HepG2 (cell line): ENCODE measurements around the gene HSF2BP. TPM values are rescaled to one million over a fixed set of nuclear protein-coding genes. Genes with fewer than 3 reads are reported as not detected.

ENCODE experiments used
- ATAC-seq: fragments of 200-7000 bp; cut with Tn5 transposase; 3 replicates; pipeline ENCODE4 v1.9.1; 2020; ENCODE audit warnings: mild to moderate bottlenecking, moderate library complexity
- BruUV-seq: library from RNA; stranded (reverse); fragments of 400-500 nt; replicated peaks from 2 replicates; lab custom pipeline; 2021; lab: Mats Ljungman, UMichigan
- CTCF ChIA-PET: fragments of 300-600 bp; formaldehyde crosslinking; extraction: SDS; loops from one replicate; lab custom pipeline; 2021; ENCODE audit warnings: low total read pairs, inconsistent platforms, low intra/inter-chr PET ratio; lab: Yijun Ruan, JAX
- POLR2A ChIA-PET: fragments of 350-600 bp; sonication (Branson Sonifier 250); formaldehyde crosslinking; loops from one replicate; lab custom pipeline; 2020; ENCODE audit warnings: antibody characterized with exemption, inconsistent platforms; lab: Yijun Ruan, JAX
- DNase-seq: peaks from one replicate; pipeline ENCODE4 v3.0.0-alpha.2; 2015; ENCODE audit warnings: low spot score
- FAIRE-seq: peaks from 3 replicates; lab custom pipeline; 2011; peaks lifted over from hg19 to GRCh38; lab: Jason Lieb, UNC
- H2AFZ ChIP-seq: one replicate; pipeline ENCODE4 v1.6.1; 2011; ENCODE audit warnings: low read length, inconsistent platforms
- H3K27ac ChIP-seq: fragments of 300-600 bp; 3 replicates; pipeline ENCODE4 v1.8.0; 2011; ENCODE audit warnings: mixed run types, mild to moderate bottlenecking, mixed read lengths, low read length, inconsistent platforms; ENCODE audit not compliant: insufficient read depth; ENCODE audit errors: extremely low read length
- H3K27me3 ChIP-seq, 2 experiments: fragments of 200-600 bp in 1 of 2; 2 replicates in 1 of 2; 3 replicates in 1 of 2; pipeline versions ENCODE4 v1.6.0 to v1.8.0; 2011; ENCODE audit warnings: low read length in 2 of 2, mild to moderate bottlenecking in 2 of 2, moderate library complexity in 2 of 2, inconsistent platforms in 1 of 2; ENCODE audit not compliant: insufficient read depth in 2 of 2, control insufficient read depth in 1 of 2
- H3K36me3 ChIP-seq, 2 experiments: fragments of 200-600 bp in 1 of 2; replicated peaks in 1 of 2; 2 replicates in 1 of 2; 3 replicates in 1 of 2; pipeline versions ENCODE4 v1.5.1 to v1.8.0; 2011; ENCODE audit warnings: low read length in 2 of 2, inconsistent platforms in 1 of 2; ENCODE audit not compliant: insufficient read depth in 2 of 2, control insufficient read depth in 1 of 2
- H3K4me1 ChIP-seq: 2 replicates; pipeline ENCODE4 v1.5.1; 2012; ENCODE audit warnings: low read length, inconsistent platforms; ENCODE audit not compliant: insufficient read depth
- H3K4me2 ChIP-seq: 2 replicates; pipeline ENCODE4 v1.6.0; 2011; ENCODE audit warnings: low read depth, low read length, inconsistent platforms
- H3K4me3 ChIP-seq, 3 experiments: fragments of 200-600 bp in 1 of 3; sonication (generic), shearing (Covaris generic) in 1 of 3; replicated peaks in 1 of 3; 2 replicates each; pipeline ENCODE4 v1.5.1; 2011 to 2016; ENCODE audit warnings: low read length in 3 of 3, inconsistent platforms in 2 of 3, low read depth in 2 of 3, mild to moderate bottlenecking in 2 of 3, control low read depth in 1 of 3, mixed read lengths in 1 of 3; ENCODE audit not compliant: insufficient read depth in 1 of 3
- H3K79me2 ChIP-seq: one replicate; pipeline ENCODE4 v1.6.1; 2011; ENCODE audit warnings: low read length, inconsistent platforms; ENCODE audit not compliant: insufficient read depth
- H3K9ac ChIP-seq: 2 replicates; pipeline ENCODE4 v1.6.0; 2011; ENCODE audit warnings: mild to moderate bottlenecking, low read depth, low read length, inconsistent platforms; ENCODE audit not compliant: insufficient read depth
- H3K9me3 ChIP-seq: 2 replicates; pipeline ENCODE4 v1.5.1; 2012; ENCODE audit warnings: mild to moderate bottlenecking, low read length
- H4K20me1 ChIP-seq: 2 replicates; pipeline ENCODE4 v1.6.0; 2011; ENCODE audit warnings: inconsistent platforms, mild to moderate bottlenecking, low read length, moderate library complexity; ENCODE audit not compliant: insufficient read depth
- GRHL1 ChIP-seq: sonication (generic); formaldehyde crosslinking; conservative IDR thresholded peaks from 2 replicates; pipeline ENCODE4 v1.8.0; 2022; ENCODE audit warnings: missing genetic modification reagents
- HOXD1 ChIP-seq: sonication (generic); formaldehyde crosslinking; IDR thresholded peaks from 2 replicates; pipeline ENCODE4 v1.5.0; 2020; ENCODE audit warnings: missing genetic modification reagents
- SIX1 ChIP-seq: sonication (generic); formaldehyde crosslinking; IDR thresholded peaks from 2 replicates; pipeline ENCODE4 v1.4.0; 2020; ENCODE audit warnings: missing genetic modification reagents, borderline replicate concordance
- ZFP62 ChIP-seq: sonication (generic); formaldehyde crosslinking; IDR thresholded peaks from 2 replicates; pipeline ENCODE4 v1.4.0; 2020; ENCODE audit warnings: missing genetic modification reagents
- ZKSCAN8 ChIP-seq: IDR thresholded peaks from 2 replicates; pipeline ENCODE4 v1.6.1; 2016; ENCODE audit warnings: borderline replicate concordance, missing genetic modification reagents, missing compliant biosample characterization
- ZNF337 ChIP-seq: sonication (generic); formaldehyde crosslinking; IDR thresholded peaks from 2 replicates; pipeline ENCODE4 v1.5.1; 2020; ENCODE audit warnings: missing genetic modification reagents, low read depth, mild to moderate bottlenecking, borderline replicate concordance
- ZNF460 ChIP-seq: sonication (generic); formaldehyde crosslinking; IDR thresholded peaks from 2 replicates; pipeline ENCODE4 v1.5.1; 2020; ENCODE audit warnings: missing genetic modification reagents, mild to moderate bottlenecking, borderline replicate concordance
- ZSCAN30 ChIP-seq: sonication (generic); formaldehyde crosslinking; IDR thresholded peaks from 2 replicates; pipeline ENCODE4 v1.5.0; 2020; ENCODE audit warnings: mild to moderate bottlenecking, missing genetic modification reagents
- WGBS: methylation state at CpG from one replicate; pipeline ENCODE4 v1.1.6; 2017; ENCODE audit warnings: low lambda C conversion rate; 5-methylcytosine and 5-hydroxymethylcytosine counted together
- in situ Hi-C: cut with HindIII; loops from 2 replicates; pipeline ENCODE4 v1.10.0; 2017; ENCODE audit warnings: low pct_unique_long_range_greater_than_20kb; ENCODE audit not compliant: extremely low pct_ligation_motif_present
- intact Hi-C: fragments of 100-400 bp; cut with micrococcal nuclease; formaldehyde crosslinking; loops from one replicate; pipeline ENCODE4 v1.10.0; 2022; ENCODE audit not compliant: unreplicated experiment
- polyA plus RNA-seq, 8 experiments: library from polyadenylated mRNA; depleted of rRNA in 3 of 8; stranded (reverse) in 7 of 8; unstranded in 1 of 8; fragments of >200 nt; fragmentation: Illumina TruSeq in 4 of 8; extraction: Trizol in 4 of 8; gene quantifications; 2 replicates each; pipeline versions ENCODE4 v1.2.1 to v1.2.3, GENCODE V29; 2011 to 2016; ENCODE audit warnings: low read depth in 4 of 8, missing spikeins in 1 of 8, mixed read lengths in 1 of 8; ENCODE audit not compliant: insufficient read depth in 1 of 8
- total RNA-seq, 5 experiments: library from RNA; depleted of rRNA; stranded (reverse); fragments of >200 nt; fragmentation: Illumina TruSeq; extraction: Trizol; gene quantifications; 2 replicates each; pipeline ENCODE4 v1.2.3, GENCODE V29; 2016; ENCODE audit warnings: low read depth in 1 of 5
- TF ChIP-seq, protein P1 (sequence below): sonication (generic); formaldehyde crosslinking; conservative IDR thresholded peaks from 2 replicates; pipeline ENCODE4 v1.4.0; 2020; ENCODE audit warnings: missing genetic modification reagents
- TF ChIP-seq, protein P2 (sequence below): sonication (generic); formaldehyde crosslinking; IDR thresholded peaks from 2 replicates; pipeline ENCODE4 v1.5.0; 2020; ENCODE audit warnings: mild to moderate bottlenecking, missing genetic modification reagents, moderate library complexity
- TF ChIP-seq, protein P3 (sequence below): sonication (generic); formaldehyde crosslinking; IDR thresholded peaks from 2 replicates; pipeline ENCODE4 v1.8.0; 2022; ENCODE audit warnings: missing genetic modification reagents, mild to moderate bottlenecking, inconsistent platforms, borderline replicate concordance
- TF ChIP-seq, protein P4 (sequence below): sonication (generic); formaldehyde crosslinking; IDR thresholded peaks from 2 replicates; pipeline ENCODE4 v1.4.0; 2020; ENCODE audit warnings: mild to moderate bottlenecking, missing genetic modification reagents
- TF ChIP-seq, protein P5 (sequence below): sonication (generic); formaldehyde crosslinking; conservative IDR thresholded peaks from 2 replicates; pipeline ENCODE4 v1.4.0; 2020; ENCODE audit warnings: missing genetic modification reagents

The HSF2BP gene
- total and polyA plus RNA-seq, 2 of the 13 experiments (the other 11 are each of a cell fraction or from before 2014, with no cell fraction given), result 0.67 to 2.2 TPM

DNA sequence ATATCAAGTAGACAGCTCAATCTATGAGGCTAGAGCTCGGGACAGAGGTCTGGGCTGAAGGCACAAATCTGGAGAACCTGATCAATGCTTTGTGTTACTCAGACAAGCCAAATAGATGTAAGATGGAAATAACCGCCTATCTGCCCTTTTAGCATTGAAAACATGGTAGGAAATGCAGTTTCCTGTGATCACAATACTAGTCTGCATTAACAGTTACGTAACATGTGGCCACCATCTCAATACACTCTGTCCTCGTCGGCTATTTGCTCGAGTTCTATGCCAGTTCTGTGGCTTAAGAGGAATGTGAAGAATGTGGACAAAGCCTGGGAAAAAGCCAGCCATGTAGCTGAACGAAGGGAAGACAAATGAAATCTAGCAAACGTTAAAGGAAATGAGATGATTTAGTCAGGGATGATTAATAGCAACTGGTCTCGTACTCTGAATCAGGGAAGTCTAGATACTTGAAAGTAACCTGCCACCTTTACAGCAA lies 73.3 kb downstream of the HSF2BP start:
- in situ Hi-C loops (no loop called here), intact Hi-C loops (no loop called here)
- ATAC-seq, result peak; percentile 95
- DNase-seq, result peak; percentile 99
- Histone ChIP-seq H3K4me2 (peak overlapping the region; percentile 61), H3K9ac (peak overlapping the region; percentile 54), H3K27ac (peak overlapping the region; percentile 78), H3K79me2 (no peaks in the 10 kb centered on the region), H3K4me3 (peak overlapping the region in 2 of 3 experiments; percentile 5 to 14; a peak in 1 of 6 replicates), H4K20me1 (no peaks in the 10 kb centered on the region), H3K27me3 (no peaks in the 10 kb centered on the region), H2AFZ (no peak overlapping the region), H3K4me1 (peaks cover 59% of the 10 kb centered on the region), H3K9me3 (no peaks in the 10 kb centered on the region), H3K36me3 (no peaks in the 10 kb centered on the region)
- WGBS, result 10% methylated on average over 9 of the region's 9 CpGs
- ChIA-PET CTCF (no interaction called here), POLR2A (interaction anchor here (1.1 to 1.4 kb wide), 2 partner anchors 11 to 24 kb away, joined by 3 to 5 read pairs; no protein-coding TSS in a partner anchor)
- no TSS peak for BruUV-seq
- peak; percentile 96 for FAIRE-seq
- no peak for TF ChIP-seq ZNF460 (CRISPR knock-in tag)
- no peak for TF ChIP-seq ZSCAN30 (CRISPR knock-in tag)
- TF ChIP-seq HOXD1 (CRISPR knock-in tag), result no peak
- TF ChIP-seq ZNF337 (CRISPR knock-in tag), result peak; percentile 58; the same call in 1 of the 2 replicates
- no peak for TF ChIP-seq ZFP62
- TF ChIP-seq, protein P1, sequence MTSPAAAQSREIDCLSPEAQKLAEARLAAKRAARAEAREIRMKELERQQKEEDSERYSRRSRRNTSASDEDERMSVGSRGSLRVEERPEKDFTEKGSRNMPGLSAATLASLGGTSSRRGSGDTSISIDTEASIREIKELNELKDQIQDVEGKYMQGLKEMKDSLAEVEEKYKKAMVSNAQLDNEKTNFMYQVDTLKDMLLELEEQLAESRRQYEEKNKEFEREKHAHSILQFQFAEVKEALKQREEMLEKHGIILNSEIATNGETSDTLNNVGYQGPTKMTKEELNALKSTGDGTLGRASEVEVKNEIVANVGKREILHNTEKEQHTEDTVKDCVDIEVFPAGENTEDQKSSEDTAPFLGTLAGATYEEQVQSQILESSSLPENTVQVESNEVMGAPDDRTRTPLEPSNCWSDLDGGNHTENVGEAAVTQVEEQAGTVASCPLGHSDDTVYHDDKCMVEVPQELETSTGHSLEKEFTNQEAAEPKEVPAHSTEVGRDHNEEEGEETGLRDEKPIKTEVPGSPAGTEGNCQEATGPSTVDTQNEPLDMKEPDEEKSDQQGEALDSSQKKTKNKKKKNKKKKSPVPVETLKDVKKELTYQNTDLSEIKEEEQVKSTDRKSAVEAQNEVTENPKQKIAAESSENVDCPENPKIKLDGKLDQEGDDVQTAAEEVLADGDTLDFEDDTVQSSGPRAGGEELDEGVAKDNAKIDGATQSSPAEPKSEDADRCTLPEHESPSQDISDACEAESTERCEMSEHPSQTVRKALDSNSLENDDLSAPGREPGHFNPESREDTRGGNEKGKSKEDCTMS (CRISPR knock-in tag), result no peak
- no peak for TF ChIP-seq GRHL1 (CRISPR knock-in tag)
- peak; percentile 80; the same call in 1 of the 2 replicates for TF ChIP-seq ZKSCAN8 (CRISPR knock-in tag)
- TF ChIP-seq, protein P2, sequence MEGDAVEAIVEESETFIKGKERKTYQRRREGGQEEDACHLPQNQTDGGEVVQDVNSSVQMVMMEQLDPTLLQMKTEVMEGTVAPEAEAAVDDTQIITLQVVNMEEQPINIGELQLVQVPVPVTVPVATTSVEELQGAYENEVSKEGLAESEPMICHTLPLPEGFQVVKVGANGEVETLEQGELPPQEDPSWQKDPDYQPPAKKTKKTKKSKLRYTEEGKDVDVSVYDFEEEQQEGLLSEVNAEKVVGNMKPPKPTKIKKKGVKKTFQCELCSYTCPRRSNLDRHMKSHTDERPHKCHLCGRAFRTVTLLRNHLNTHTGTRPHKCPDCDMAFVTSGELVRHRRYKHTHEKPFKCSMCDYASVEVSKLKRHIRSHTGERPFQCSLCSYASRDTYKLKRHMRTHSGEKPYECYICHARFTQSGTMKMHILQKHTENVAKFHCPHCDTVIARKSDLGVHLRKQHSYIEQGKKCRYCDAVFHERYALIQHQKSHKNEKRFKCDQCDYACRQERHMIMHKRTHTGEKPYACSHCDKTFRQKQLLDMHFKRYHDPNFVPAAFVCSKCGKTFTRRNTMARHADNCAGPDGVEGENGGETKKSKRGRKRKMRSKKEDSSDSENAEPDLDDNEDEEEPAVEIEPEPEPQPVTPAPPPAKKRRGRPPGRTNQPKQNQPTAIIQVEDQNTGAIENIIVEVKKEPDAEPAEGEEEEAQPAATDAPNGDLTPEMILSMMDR (CRISPR knock-in tag), result no peak
- TF ChIP-seq, protein P3, sequence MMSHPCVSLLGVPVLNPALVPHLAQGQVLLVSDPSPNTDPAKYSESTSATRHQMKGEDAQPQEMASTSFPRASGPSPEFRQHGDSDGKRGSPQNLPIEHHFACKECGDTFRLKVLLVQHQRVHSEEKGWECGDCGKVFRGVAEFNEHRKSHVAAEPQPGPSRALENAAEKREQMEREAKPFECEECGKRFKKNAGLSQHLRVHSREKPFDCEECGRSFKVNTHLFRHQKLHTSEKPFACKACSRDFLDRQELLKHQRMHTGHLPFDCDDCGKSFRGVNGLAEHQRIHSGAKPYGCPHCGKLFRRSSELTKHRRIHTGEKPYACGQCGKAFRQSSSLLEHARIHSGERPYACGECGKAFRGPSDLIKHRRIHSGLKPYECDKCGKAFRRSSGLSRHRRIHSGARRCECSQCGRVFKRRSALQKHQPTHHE (CRISPR knock-in tag), result no peak
- TF ChIP-seq, protein P4, sequence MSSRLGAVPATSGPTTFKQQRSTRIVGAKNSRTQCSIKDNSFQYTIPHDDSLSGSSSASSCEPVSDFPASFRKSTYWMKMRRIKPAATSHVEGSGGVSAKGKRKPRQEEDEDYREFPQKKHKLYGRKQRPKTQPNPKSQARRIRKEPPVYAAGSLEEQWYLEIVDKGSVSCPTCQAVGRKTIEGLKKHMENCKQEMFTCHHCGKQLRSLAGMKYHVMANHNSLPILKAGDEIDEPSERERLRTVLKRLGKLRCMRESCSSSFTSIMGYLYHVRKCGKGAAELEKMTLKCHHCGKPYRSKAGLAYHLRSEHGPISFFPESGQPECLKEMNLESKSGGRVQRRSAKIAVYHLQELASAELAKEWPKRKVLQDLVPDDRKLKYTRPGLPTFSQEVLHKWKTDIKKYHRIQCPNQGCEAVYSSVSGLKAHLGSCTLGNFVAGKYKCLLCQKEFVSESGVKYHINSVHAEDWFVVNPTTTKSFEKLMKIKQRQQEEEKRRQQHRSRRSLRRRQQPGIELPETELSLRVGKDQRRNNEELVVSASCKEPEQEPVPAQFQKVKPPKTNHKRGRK (CRISPR knock-in tag), result no peak
- TF ChIP-seq SIX1 (CRISPR knock-in tag), result peak; percentile 17; the same call in 1 of the 2 replicates
- TF ChIP-seq, protein P5, sequence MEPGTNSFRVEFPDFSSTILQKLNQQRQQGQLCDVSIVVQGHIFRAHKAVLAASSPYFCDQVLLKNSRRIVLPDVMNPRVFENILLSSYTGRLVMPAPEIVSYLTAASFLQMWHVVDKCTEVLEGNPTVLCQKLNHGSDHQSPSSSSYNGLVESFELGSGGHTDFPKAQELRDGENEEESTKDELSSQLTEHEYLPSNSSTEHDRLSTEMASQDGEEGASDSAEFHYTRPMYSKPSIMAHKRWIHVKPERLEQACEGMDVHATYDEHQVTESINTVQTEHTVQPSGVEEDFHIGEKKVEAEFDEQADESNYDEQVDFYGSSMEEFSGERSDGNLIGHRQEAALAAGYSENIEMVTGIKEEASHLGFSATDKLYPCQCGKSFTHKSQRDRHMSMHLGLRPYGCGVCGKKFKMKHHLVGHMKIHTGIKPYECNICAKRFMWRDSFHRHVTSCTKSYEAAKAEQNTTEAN (CRISPR knock-in tag), result no peak
